ENCODE results near the gene STRN4. TPM values are rescaled to one million over a fixed set of nuclear protein-coding genes. Genes with fewer than 3 reads are reported as not detected.
A peak's percentile ranks its signal among the peaks of the same experiment; 100 is the strongest.

Gene STRN4
- total and polyA plus RNA-seq, 9 of the 15 experiments (the other 6 are each of a cell fraction or from before 2014, with no cell fraction given): 0.62 to 83.7 (median 36.9) TPM

DNA sequence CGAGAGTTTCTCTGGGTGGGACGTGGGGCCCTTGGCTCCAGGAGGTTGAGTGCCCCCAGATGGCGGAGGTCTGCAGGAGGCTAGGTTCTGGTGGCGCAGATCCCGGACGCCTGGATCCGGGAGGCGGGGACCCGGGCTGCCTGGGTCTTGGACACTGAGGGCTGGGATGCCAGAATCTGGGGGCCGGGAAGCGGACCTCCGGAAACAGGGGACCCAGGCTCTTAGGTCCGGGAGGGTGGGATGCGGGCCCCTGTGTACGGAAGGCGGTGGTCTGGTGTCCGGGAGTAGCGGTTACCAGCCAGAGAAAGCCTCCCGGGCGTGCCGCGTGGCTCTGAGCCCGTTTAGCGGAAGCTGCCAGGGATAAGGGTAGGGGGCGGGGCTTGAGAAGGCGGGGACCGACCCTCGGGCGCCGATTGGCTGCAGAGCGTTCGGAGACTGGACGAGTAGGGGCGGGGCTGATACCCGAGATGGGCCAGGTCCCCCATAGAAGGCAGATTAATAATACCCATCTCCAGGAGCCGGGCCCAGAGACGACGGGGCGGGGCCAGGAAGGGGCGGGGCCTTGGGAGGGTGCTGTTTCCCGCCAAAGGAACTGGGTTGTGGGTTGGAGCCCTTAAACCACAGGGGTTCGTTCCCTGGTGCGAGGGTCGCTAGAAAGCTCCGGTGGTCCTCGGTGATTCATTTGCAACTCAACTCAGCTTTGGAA lies 42.2 kb upstream of the STRN4 start, which contains the start of gene SLC1A5 (continued):
- TF ChIP-seq SAP30 (IDR thresholded peaks at IDR 0.05; ENCODE audit: borderline replicate concordance, insufficient read depth, low read depth, low read length, poor library complexity, severe bottlenecking): no peak
- TF ChIP-seq ZKSCAN1 (IDR thresholded peaks at IDR 0.05; ENCODE audit: low read depth, low read length): peak; percentile 29; the same call in 1 of the 2 replicates
- TF ChIP-seq ETV6 (IDR thresholded peaks at IDR 0.05; ENCODE audit: borderline replicate concordance in 1 of 2, low read depth in 2 of 2, low read length in 1 of 2): peak in 1 of 2 experiments; percentile 77; a peak in 1 of 4 replicates
- TF ChIP-seq ETV6 (CRISPR knock-in tag; IDR thresholded peaks at IDR 0.05; ENCODE audit: borderline replicate concordance): no peak
- 0 out of 2 replicates have a peak, but pooled peaks have one; percentile 11 for TF ChIP-seq SMC3 (conservative IDR thresholded peaks at IDR 0.05; ENCODE audit: insufficient read depth, low read depth, low read length)
- TF ChIP-seq, protein P1, sequence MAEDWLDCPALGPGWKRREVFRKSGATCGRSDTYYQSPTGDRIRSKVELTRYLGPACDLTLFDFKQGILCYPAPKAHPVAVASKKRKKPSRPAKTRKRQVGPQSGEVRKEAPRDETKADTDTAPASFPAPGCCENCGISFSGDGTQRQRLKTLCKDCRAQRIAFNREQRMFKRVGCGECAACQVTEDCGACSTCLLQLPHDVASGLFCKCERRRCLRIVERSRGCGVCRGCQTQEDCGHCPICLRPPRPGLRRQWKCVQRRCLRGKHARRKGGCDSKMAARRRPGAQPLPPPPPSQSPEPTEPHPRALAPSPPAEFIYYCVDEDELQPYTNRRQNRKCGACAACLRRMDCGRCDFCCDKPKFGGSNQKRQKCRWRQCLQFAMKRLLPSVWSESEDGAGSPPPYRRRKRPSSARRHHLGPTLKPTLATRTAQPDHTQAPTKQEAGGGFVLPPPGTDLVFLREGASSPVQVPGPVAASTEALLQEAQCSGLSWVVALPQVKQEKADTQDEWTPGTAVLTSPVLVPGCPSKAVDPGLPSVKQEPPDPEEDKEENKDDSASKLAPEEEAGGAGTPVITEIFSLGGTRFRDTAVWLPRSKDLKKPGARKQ (CRISPR knock-in tag; IDR thresholded peaks at IDR 0.05): no peak
- no peak for TF ChIP-seq STAG1 (CRISPR knock-in tag; IDR thresholded peaks at IDR 0.05; ENCODE audit: borderline replicate concordance)
- TF ChIP-seq POLR3G (IDR thresholded peaks at IDR 0.05; ENCODE audit: extremely low read depth, insufficient read length, insufficient replicate concordance): no peak
- 0 out of 2 replicates have a peak, but pooled peaks have one; percentile 18 for TF ChIP-seq SPI1 (IDR thresholded peaks at IDR 0.05; ENCODE audit: borderline replicate concordance, low read depth, low read length)
- TF ChIP-seq NFIX (CRISPR knock-in tag; IDR thresholded peaks at IDR 0.05; ENCODE audit: low read depth): no peak
- TF ChIP-seq, protein P2, sequence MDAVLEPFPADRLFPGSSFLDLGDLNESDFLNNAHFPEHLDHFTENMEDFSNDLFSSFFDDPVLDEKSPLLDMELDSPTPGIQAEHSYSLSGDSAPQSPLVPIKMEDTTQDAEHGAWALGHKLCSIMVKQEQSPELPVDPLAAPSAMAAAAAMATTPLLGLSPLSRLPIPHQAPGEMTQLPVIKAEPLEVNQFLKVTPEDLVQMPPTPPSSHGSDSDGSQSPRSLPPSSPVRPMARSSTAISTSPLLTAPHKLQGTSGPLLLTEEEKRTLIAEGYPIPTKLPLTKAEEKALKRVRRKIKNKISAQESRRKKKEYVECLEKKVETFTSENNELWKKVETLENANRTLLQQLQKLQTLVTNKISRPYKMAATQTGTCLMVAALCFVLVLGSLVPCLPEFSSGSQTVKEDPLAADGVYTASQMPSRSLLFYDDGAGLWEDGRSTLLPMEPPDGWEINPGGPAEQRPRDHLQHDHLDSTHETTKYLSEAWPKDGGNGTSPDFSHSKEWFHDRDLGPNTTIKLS (IDR thresholded peaks at IDR 0.05; ENCODE audit: borderline replicate concordance, low read depth): peak; percentile 95
- TF ChIP-seq CBX2 (IDR thresholded peaks at IDR 0.05; ENCODE audit: insufficient read depth, low read length, poor library complexity, severe bottlenecking): no peak
- TF ChIP-seq, protein P3, sequence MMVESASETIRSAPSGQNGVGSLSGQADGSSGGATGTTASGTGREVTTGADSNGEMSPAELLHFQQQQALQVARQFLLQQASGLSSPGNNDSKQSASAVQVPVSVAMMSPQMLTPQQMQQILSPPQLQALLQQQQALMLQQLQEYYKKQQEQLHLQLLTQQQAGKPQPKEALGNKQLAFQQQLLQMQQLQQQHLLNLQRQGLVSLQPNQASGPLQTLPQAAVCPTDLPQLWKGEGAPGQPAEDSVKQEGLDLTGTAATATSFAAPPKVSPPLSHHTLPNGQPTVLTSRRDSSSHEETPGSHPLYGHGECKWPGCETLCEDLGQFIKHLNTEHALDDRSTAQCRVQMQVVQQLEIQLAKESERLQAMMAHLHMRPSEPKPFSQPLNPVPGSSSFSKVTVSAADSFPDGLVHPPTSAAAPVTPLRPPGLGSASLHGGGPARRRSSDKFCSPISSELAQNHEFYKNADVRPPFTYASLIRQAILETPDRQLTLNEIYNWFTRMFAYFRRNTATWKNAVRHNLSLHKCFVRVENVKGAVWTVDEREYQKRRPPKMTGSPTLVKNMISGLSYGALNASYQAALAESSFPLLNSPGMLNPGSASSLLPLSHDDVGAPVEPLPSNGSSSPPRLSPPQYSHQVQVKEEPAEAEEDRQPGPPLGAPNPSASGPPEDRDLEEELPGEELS (CRISPR knock-in tag; IDR thresholded peaks at IDR 0.05; ENCODE audit: borderline replicate concordance): no peak
- TF ChIP-seq RBFOX2 (IDR thresholded peaks at IDR 0.05; ENCODE audit: low read depth, low read length): peak; percentile 96
- TF ChIP-seq MEF2A (IDR thresholded peaks at IDR 0.05; ENCODE audit: control insufficient read depth, low read depth, low read length): no peak
- peak; percentile 69; the same call in 1 of the 2 replicates for TF ChIP-seq ETV5 (CRISPR knock-in tag; IDR thresholded peaks at IDR 0.05; ENCODE audit: low read depth)
- TF ChIP-seq, protein P4, sequence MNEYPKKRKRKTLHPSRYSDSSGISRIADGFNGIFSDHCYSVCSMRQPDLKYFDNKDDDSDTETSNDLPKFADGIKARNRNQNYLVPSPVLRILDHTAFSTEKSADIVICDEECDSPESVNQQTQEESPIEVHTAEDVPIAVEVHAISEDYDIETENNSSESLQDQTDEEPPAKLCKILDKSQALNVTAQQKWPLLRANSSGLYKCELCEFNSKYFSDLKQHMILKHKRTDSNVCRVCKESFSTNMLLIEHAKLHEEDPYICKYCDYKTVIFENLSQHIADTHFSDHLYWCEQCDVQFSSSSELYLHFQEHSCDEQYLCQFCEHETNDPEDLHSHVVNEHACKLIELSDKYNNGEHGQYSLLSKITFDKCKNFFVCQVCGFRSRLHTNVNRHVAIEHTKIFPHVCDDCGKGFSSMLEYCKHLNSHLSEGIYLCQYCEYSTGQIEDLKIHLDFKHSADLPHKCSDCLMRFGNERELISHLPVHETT (CRISPR knock-in tag; conservative IDR thresholded peaks at IDR 0.05 in 1 of 2, IDR thresholded peaks at IDR 0.05 in 1 of 2): no peak
- no peak for TF ChIP-seq FOSL1 (tag; conservative IDR thresholded peaks at IDR 0.05)
- no peak for TF ChIP-seq ZSCAN32 (CRISPR knock-in tag; IDR thresholded peaks at IDR 0.05)
